Esophagus muscularis mucosa (tissue), 3 donors: ENCODE results near the gene COL2A1.

Experiments
- CTCF ChIP-seq, 3 experiments: fragments of 200-600 bp in 2 of 3; fragments of 450-650 bp in 1 of 3; sonication (generic) in 2 of 3; IDR thresholded peaks; one replicate each; pipeline ENCODE4 v1.5.1; 2017 to 2019; ENCODE audit warnings: antibody characterized with exemption in 3 of 3, mild to moderate bottlenecking in 2 of 3, moderate library complexity in 1 of 3
- POLR2AphosphoS5 ChIP-seq, 2 donors: sonication (generic); formaldehyde crosslinking; IDR thresholded peaks; one replicate each; pipeline ENCODE4 v1.6.1; 2017; ENCODE audit warnings: antibody characterized with exemption in 2 of 2

- no peak for TF ChIP-seq CTCF (IDR thresholded peaks at IDR 0.05)
- no peak for TF ChIP-seq POLR2AphosphoS5 (IDR thresholded peaks at IDR 0.05)
These were observed 13.2 kb upstream of the COL2A1 start for GRCh38 chr12:48017496-48017895.
